Peyer's patch (tissue), 4 donors: Measurements from ENCODE around the gene HAND1.

Experiments
- CTCF ChIP-seq, 6 experiments: fragments of 450-650 bp in 4 of 6; fragments of 200-600 bp in 2 of 6; sonication (generic) in 1 of 6; IDR thresholded peaks; one replicate each; pipeline ENCODE4 v1.5.1; 2017 to 2019; ENCODE audit warnings: antibody characterized with exemption in 6 of 6, mild to moderate bottlenecking in 3 of 6, moderate library complexity in 1 of 6
- POLR2A ChIP-seq, 2 donors: fragments of 450-650 bp; IDR thresholded peaks; one replicate each; pipeline ENCODE4 v1.5.1; 2017; ENCODE audit warnings: antibody characterized with exemption in 2 of 2, mild to moderate bottlenecking in 2 of 2, moderate library complexity in 2 of 2

- TF ChIP-seq CTCF (IDR thresholded peaks at IDR 0.05) (no peak), POLR2A (IDR thresholded peaks at IDR 0.05) (no peak)
These were observed 9.5 kb upstream of the HAND1 start for GRCh38 chr5:154487541-154487940.
